Myocyte (in vitro differentiated cells): Measurements from ENCODE around the gene KDM1B. TPM values are rescaled to one million over a fixed set of nuclear protein-coding genes. Genes with fewer than 3 reads are reported as not detected.

Experiments used
- DNase-seq: peaks from one replicate; pipeline ENCODE4 v3.0.0-alpha.2; 2012; ENCODE audit warnings: low read depth
- polyA plus RNA-seq: library from polyadenylated mRNA; unstranded; fragments of >200 nt; gene quantifications from one replicate; pipeline ENCODE4 v1.2.1, GENCODE V29; 2012; ENCODE audit warnings: missing spikeins
- total RNA-seq: library from RNA; depleted of rRNA; stranded (reverse); fragments of >200 nt; gene quantifications from 2 replicates; pipeline ENCODE4 v1.2.3, GENCODE V29; 2014

Gene KDM1B
- total RNA-seq = 13.9 and 18.5 TPM in 2 replicates
- 18.9 TPM for polyA plus RNA-seq

DNA sequence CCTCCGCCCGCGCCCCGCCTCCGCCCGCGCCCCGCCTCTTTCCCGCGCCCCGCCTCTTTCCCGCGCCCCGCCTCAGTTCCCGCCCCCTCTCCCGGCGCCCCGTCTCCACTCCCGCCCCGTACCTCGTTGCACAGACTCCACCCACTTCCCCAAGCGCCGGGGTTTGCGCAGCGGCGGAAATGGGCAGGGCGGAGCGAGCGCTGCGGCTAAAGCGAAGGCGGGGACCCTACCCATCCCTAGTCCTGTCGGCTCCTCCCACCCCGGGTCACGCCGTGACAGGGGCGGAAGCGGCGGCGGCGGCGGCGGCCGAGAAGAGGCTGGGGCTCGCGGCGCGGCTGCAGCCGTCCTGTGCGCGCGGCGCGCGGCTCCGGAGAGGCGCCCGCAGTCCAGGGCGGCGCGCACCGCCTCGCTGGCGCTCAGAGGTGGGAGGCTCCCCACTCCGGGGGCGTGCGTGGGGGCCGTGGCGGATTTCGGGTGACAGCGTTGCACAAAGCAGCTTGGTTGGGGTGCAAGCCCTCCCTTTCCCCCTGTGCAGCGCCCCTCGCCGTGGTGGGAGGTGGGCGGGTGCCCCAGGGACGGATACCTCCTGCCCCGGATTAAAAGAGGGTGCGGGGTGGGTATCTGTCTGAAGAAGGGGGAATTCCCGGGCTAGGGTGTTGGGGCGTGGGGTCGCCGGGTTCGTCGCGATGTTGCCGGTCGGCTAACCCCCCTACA is at the start of gene KDM1B:
Gene KDM1B (plus strand): TSS at position 273 of the 714 bp plus-strand sequence. CDS start 4,474 bp downstream, outside the sequence.
- peak; percentile 99 for DNase-seq

- no peak for DNase-seq
These were observed 48.2 kb upstream of the KDM1B start for GRCh38 chr6:18107061-18107460.

- DNase-seq = peak; percentile 87
These were observed 45.1 kb upstream of the KDM1B start for GRCh38 chr6:18110162-18110561.

DNA sequence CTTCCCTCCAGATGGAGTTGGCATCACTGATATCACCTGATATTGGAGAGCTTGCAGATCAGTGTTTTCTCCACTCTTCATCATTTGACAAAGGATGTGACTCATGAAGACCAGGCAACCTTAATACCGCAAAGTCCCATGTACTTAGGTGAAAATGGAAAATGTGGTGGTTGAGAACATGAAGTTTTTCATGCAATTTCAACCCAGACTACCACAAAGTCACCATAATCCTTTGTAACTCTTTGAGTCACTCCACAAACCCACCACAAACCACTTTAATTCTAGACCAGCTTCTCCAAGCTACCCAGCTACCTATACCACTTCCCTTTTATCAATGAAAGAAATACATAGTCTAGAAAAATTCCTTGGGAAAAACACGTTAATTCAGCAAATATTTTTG is 39.9 kb upstream of the KDM1B start:
- no peak for DNase-seq

DNA sequence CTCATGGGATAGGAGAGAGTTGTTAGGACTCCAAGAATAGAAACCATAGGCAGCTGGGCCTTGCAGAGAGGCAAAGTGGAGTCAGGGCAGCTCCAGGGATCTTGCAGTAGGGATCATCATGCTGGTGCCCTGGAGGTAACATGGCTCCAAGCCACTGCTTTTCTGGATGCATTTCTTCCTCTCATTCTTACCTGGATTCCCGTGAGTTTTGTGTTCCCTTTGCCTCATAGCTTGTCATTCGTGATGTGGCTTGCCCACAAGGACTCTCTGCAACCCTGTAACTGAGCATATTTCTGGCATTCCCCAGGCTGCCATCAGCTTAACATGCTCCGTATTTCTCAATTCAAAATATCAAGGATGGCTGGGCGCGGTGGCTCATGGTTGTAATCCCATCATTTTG is 38.1 kb upstream of the KDM1B start:
- no peak for DNase-seq

DNA sequence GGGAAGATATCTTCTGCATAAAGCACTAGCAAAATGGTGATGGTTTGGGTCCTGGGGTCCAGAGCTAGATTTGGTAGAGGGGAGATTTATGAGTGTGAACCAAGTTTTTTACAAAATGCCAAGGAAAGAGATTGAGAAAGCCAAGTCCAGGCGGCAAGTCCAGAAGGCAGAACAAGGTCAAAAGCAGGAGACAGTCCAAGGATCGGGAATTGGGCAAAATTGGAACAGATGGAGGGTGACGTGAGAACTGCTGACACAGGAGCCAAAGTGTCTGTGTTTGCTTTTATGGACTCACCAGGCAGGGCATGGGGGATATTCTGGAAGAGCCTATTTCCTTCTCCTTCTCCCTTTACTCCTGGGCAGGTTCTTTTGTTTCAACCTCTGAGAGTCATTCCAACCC is 36.9 kb upstream of the KDM1B start:
- no peak for DNase-seq

DNA sequence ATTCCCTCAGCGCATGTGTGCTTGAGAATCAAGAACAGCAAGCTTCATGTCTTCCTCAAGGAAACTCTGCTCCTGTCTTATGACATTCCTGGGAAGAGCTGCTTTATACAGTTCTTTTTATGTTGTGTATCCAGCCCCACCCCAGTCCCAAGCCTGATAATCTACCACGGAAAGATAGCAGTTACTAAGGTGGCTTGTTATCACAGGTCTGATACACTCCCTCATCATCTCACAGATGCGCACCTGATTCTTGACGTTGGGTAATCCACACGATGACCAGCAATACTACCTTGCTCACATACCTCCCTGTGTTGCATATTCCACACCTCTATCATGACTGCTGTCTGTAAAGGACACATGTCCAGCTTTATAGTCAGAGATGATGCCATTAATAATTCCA is 36.0 kb upstream of the KDM1B start:
- no peak for DNase-seq

- DNase-seq = no peak
These were observed 33.6 kb upstream of the KDM1B start for GRCh38 chr6:18121580-18122127.

- DNase-seq = peak; percentile 86
These were observed 32.8 kb upstream of the KDM1B start, which contains the start of gene NHLRC1 for GRCh38 chr6:18122128-18123093. NHLRC1 (minus strand) TSS chr6:18122677; CDS start chr6:18122606, 71 bp downstream.

DNA sequence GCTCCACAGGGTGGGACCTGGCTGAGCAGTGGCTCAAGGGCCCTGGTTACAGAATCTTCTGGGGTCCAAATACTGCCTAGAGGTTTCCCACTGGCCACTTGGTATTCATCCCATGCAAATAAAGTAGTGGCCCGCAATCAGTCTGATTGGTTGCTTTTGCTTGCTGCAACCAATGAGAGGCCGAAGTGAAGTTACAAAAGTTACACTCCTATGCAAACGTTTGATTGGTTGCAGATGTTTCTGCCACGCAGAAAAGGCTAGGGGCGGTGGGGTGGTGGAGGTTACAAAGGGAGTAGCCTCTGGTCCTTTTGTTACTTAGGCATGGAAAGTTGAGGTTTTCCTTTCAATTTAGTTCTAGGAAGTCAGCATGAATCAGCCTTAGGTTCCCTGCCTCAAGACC is 29.1 kb upstream of the KDM1B start:
- DNase-seq = no peak

- no peak for DNase-seq
These were observed 22.9 kb upstream of the KDM1B start for GRCh38 chr6:18132346-18132745.

DNA sequence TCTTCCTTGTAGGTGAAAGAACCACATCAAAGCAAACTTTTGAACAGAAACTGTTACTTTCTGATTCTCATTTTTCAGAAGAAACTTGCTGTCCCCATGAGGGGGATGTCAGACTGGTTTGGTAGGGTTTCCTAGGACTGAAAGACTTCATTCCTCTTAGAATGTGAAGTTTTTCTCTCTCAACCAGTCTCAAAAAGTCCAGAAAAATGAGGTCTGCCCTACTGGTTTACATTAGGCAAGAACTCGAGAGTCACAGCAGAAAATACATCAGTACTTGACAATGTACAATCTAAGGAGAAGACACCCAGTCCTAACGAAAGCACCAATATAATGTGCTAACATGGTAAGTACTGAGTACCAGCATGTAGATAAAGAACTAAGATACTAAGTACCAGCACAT is 20.1 kb upstream of the KDM1B start:
- DNase-seq = no peak

- DNase-seq = no peak
These were observed 19.0 kb upstream of the KDM1B start for GRCh38 chr6:18136260-18136659.

GRCh38 chr6:18138906-18139305 is 16.3 kb upstream of the KDM1B start:
- DNase-seq = no peak

- DNase-seq = no peak
These were observed 15.1 kb upstream of the KDM1B start for GRCh38 chr6:18139935-18140621.

- DNase-seq = no peak
These were observed 13.2 kb upstream of the KDM1B start for GRCh38 chr6:18141805-18142590.

DNA sequence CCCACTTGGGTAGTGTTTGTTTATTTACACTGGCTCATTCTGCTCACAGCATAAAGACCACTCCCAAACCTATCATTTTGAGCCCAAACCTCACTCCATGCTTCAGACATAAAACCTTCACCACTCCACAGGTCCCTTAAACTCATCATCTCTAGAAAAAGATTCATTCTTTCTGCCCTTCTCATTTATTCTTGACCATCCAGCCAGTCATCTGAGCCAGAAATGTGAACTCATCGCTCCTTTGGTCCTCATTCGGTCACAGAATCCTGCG is 12.7 kb upstream of the KDM1B start:
- DNase-seq = no peak

DNA sequence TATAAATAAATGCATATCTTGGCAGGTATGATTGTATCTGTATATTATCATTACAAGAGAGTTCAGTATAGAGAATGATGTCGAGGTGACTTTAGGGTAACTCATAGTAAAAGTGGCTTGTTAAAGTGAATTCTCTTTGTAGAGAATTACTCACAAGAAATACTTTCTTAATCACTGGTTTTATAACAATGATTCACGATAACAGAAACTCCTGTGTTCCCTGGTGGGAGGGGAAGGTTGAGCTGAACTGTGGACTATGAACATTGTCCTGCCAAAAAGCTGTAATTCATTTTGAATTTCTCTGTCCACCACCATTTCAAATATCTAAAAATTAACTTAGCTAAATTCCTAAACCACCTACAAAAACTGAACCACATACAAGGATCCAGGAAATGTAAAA is 8.1 kb upstream of the KDM1B start:
- no peak for DNase-seq

DNA sequence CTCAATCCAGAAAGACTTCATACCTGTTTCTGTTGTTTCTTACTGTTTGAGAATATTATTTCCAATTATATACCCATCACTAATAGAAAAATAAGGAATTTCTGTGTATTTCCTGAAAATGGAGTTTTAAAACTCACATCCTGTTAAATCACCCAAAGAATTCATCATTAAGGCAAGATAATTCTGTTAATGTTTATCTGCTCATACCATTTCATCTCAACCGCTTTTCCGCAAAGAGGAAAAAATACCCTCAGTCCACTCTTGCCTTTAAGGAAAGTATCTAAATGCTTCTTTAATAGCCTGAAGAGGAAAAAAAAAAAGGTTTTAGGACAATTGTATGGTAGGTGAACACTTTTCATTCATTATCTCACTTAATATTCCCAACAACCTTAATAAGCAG is 7.6 kb upstream of the KDM1B start:
- DNase-seq = no peak

DNA sequence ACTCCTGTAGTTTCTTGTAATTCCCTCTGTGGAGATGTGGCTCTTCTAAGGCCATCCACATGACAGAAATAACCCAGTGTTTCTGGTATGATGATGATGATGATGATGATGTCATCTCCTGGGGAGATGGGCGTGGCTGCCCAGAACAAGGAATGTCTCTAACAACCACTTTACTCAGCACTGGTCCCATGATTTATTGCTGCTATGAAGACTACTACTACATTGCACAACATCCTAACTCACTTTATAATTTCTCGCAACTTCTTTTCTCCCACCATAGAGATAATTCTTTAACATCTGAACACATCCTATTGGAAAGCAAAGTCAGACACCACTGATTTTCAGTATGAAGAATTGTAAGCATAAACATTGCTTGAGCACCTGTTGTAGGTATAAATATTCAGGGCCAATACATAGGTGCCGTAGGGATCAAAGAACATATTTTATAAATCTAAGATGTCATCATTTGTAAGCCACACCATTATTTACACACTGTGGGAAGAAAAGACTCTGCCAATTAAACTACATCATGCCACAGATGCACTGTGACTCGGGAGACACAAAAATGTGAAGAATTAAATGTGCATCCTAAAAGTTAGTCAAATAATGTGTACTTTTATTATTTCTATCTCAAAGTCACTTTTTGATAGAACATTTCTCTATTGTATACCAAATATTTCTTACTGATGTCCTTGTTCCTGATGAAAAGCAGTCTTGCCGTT is 6.8 kb upstream of the KDM1B start:
- DNase-seq = peak; percentile 62
